Gastrocnemius medialis (tissue), 4 donors: Measurements from ENCODE around the gene TAS1R1.

ENCODE experiments used
- CTCF ChIP-seq, 5 experiments: fragments of 450-650 bp in 3 of 5; fragments of 200-600 bp in 2 of 5; sonication (generic) in 2 of 5; IDR thresholded peaks in 4 of 5; conservative IDR thresholded peaks in 1 of 5; 1 replicate in 4 of 5; 2 replicates in 1 of 5; pipeline ENCODE4 v1.5.1; 2016 to 2019; ENCODE audit warnings: antibody characterized with exemption in 5 of 5, mild to moderate bottlenecking in 3 of 5, moderate library complexity in 3 of 5
- POLR2A ChIP-seq, 2 donors: fragments of 450-650 bp; IDR thresholded peaks; one replicate each; pipeline ENCODE4 v1.6.1; 2017; ENCODE audit warnings: antibody characterized with exemption in 2 of 2, mild to moderate bottlenecking in 2 of 2, moderate library complexity in 2 of 2

GRCh38 chr1:6587261-6588005 lies 32.3 kb downstream of the TAS1R1 start:
- TF ChIP-seq CTCF (IDR thresholded peaks at IDR 0.05 in 4 of 5, conservative IDR thresholded peaks at IDR 0.05 in 1 of 5) = no peak
- no peak for TF ChIP-seq POLR2A (IDR thresholded peaks at IDR 0.05)
